Activated CD4-positive, alpha-beta T cell treated with anti-CD3 and anti-CD28 coated beads, Interleukin-2, amount 10 ng/mL, durations not matched to agents 24 days and 14 days (primary cell): ENCODE measurements around the gene BICC1. TPM values are rescaled to one million over a fixed set of nuclear protein-coding genes. Genes with fewer than 3 reads are reported as not detected.
A peak's percentile ranks its signal among the peaks of the same experiment; 100 is the strongest.

ENCODE experiments used
- DNase-seq: peaks from one replicate; pipeline ENCODE4 v3.0.0; 2022
- H3K27ac Mint-ChIP-seq: one replicate; pipeline ENCODE4 v1.8.0; 2022; ENCODE audit warnings: mild to moderate bottlenecking, mixed read lengths
- H3K27me3 Mint-ChIP-seq: one replicate; pipeline ENCODE4 v1.8.0; 2022; ENCODE audit warnings: mixed read lengths
- H3K36me3 Mint-ChIP-seq: one replicate; pipeline ENCODE4 v1.8.0; 2022; ENCODE audit warnings: low read depth, mild to moderate bottlenecking, mixed read lengths
- H3K4me1 Mint-ChIP-seq: one replicate; pipeline ENCODE4 v1.8.0; 2021; ENCODE audit warnings: mixed read lengths
- H3K4me3 Mint-ChIP-seq: one replicate; pipeline ENCODE4 v1.8.0; 2022; ENCODE audit warnings: mild to moderate bottlenecking, moderate library complexity, mixed read lengths
- H3K9me3 Mint-ChIP-seq: one replicate; pipeline ENCODE4 v1.8.0; 2021; ENCODE audit warnings: mixed read lengths
- intact Hi-C: fragments of 100-400 bp; cut with micrococcal nuclease; formaldehyde crosslinking; loops from one replicate; pipeline ENCODE4 v1.15.1; 2023
- total RNA-seq: library from RNA; stranded (reverse); gene quantifications from 2 replicates; pipeline ENCODE4 v1.2.3, GENCODE V29; 2022

Gene BICC1
- total RNA-seq, 1 donor from 2014 or later: not detected

- Mint-ChIP-seq H3K4me3 (no peak overlapping the region), H3K4me1 (no peaks in the 10 kb centered on the region), H3K27me3 (no peaks in the 10 kb centered on the region), H3K27ac (no peak overlapping the region), H3K36me3 (no peaks in the 10 kb centered on the region), H3K9me3 (no peaks in the 10 kb centered on the region)
- intact Hi-C loops: no loop called here
- no peak for DNase-seq
Measured at GRCh38 chr10:58741673-58742072, 229.0 kb downstream of the BICC1 start.

GRCh38 chr10:58742141-58742540, 229.5 kb downstream of the BICC1 start:
- H3K27me3 Mint-ChIP-seq: no peaks in the 10 kb centered on the region
- H3K4me1 Mint-ChIP-seq: no peaks in the 10 kb centered on the region
- intact Hi-C loops: no loop called here
- H3K9me3 Mint-ChIP-seq: no peaks in the 10 kb centered on the region
- no peak overlapping the region for H3K4me3 Mint-ChIP-seq
- H3K36me3 Mint-ChIP-seq: no peaks in the 10 kb centered on the region
- no peak overlapping the region for H3K27ac Mint-ChIP-seq
- DNase-seq: no peak

DNA sequence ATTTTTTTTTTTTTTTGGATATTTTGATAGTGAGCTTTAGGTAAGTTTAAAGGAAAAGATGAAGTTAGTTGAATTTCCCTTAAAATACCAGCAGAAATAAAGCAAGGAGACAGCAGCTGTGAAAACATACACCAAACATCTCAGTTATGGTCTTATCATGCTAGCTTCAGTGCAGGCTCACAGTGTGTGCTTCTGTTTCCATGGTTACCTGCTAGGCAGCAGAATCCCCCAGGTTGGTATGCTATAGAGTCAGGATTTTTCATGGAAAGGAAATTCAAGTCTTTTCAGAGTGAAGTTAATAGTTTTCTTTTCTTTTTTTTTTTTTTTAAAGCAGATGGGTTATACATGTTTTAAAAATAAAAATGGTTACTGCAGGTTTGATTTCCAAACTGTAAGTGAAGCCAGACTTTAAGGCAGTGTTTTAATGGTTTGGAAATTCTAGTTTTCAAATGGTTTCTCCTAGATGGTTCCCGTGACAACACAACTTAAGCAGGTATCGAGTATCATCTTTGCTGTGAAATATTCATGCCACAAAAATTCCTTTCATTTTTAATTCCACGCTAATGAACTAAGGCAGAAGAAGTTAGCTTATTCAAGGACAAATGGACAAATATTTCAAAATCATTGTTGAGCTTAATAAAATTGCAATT, 230.9 kb downstream of the BICC1 start:
- H3K9me3 Mint-ChIP-seq: no peaks in the 10 kb centered on the region
- H3K36me3 Mint-ChIP-seq: no peaks in the 10 kb centered on the region
- no peaks in the 10 kb centered on the region for H3K4me1 Mint-ChIP-seq
- DNase-seq: no peak
- no peak overlapping the region for H3K27ac Mint-ChIP-seq
- no peaks in the 10 kb centered on the region for H3K27me3 Mint-ChIP-seq
- H3K4me3 Mint-ChIP-seq: no peak overlapping the region
- intact Hi-C loops: no loop called here

DNA sequence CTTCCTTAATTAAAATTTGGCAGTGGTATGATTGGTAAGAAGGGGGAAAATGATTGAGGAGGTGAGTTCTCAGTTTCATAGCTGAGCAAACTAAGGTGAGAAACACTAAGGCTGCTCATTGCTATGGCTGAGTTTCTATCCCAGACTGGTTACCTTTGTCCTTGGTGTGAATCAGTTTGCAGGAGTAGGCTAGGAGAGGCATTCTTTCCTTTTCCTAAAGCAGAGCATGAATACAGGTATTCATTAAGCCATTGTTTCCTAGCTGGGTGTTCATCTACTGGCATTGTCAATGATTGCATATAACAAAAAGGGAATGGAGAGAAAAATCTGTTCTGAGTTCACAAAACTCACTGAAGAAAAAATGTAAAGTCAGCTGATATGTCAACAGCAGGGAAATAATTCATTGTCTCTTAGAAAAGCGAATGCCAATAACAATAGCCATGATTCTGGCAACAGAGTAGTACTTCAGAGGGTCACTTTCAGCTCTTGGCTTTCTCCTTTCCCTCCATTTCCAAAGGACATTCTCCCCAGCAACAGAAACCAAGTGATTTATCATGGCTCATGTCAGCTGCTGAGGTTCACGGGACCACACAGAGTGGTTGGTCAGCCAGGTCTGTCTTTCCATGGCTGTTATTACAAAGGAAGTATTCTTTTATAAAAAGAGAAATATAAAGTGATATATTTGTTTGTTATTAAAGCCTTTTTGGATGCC, 234.0 kb downstream of the BICC1 start:
- DNase-seq: no peak
- Mint-ChIP-seq H3K36me3 (no peaks in the 10 kb centered on the region), H3K27me3 (no peaks in the 10 kb centered on the region), H3K4me3 (no peak overlapping the region), H3K27ac (no peak overlapping the region), H3K9me3 (no peaks in the 10 kb centered on the region), H3K4me1 (no peaks in the 10 kb centered on the region)
- intact Hi-C loops: no loop called here

DNA sequence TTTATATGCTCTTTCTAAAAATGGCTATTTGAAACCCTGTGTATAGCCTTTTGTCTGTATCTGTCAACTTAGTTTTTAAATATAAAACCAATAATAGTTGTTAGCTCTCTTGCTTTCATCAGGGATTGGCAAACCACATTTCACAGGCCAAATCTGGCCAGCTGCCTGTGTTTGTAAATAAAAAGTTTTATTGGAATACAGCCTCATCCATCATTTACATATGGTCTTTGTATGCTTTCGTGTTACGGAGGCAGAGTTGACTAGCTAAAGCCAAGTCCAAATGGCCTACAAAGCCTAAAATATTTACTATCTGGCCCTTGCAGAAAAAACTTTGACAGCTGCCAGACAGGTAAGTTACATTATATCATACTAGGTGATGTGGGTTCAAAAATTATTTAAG, 235.0 kb downstream of the BICC1 start:
- H3K4me3 Mint-ChIP-seq: no peak overlapping the region
- intact Hi-C loops: no loop called here
- no peaks in the 10 kb centered on the region for H3K4me1 Mint-ChIP-seq
- no peak overlapping the region for H3K27ac Mint-ChIP-seq
- no peaks in the 10 kb centered on the region for H3K36me3 Mint-ChIP-seq
- no peaks in the 10 kb centered on the region for H3K27me3 Mint-ChIP-seq
- no peak for DNase-seq
- no peaks in the 10 kb centered on the region for H3K9me3 Mint-ChIP-seq

DNA sequence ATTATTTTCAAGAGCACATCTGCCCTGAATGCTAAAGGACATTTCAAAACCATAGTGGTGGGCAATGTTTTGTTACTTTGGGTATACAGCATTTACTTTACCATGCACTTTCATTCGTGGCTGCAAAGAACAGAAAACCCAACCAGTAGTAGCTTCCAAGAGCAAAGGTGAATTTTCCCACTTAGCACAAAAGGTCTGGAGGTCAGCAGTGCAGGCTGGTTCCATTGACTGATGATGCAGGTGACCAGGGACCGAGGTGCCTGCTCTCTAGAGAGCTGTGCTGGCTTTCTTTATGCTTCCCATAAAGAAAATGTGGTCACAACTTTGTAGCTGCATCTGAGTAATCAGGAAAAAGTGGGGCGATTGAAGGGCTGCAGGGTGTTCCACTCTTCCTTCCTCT, 240.0 kb downstream of the BICC1 start:
- Mint-ChIP-seq H3K4me1 (peaks cover 2% of the 10 kb centered on the region), H3K4me3 (no peak overlapping the region), H3K27me3 (no peaks in the 10 kb centered on the region), H3K27ac (no peak overlapping the region), H3K9me3 (no peaks in the 10 kb centered on the region), H3K36me3 (no peaks in the 10 kb centered on the region)
- intact Hi-C loops: no loop called here
- no peak for DNase-seq

GRCh38 chr10:58753425-58753824, 240.8 kb downstream of the BICC1 start:
- H3K27ac Mint-ChIP-seq: no peak overlapping the region
- no peaks in the 10 kb centered on the region for H3K9me3 Mint-ChIP-seq
- H3K4me3 Mint-ChIP-seq: no peak overlapping the region
- no peak for DNase-seq
- intact Hi-C loops: no loop called here
- no peaks in the 10 kb centered on the region for H3K36me3 Mint-ChIP-seq
- peaks cover 2% of the 10 kb centered on the region for H3K4me1 Mint-ChIP-seq
- no peaks in the 10 kb centered on the region for H3K27me3 Mint-ChIP-seq

DNA sequence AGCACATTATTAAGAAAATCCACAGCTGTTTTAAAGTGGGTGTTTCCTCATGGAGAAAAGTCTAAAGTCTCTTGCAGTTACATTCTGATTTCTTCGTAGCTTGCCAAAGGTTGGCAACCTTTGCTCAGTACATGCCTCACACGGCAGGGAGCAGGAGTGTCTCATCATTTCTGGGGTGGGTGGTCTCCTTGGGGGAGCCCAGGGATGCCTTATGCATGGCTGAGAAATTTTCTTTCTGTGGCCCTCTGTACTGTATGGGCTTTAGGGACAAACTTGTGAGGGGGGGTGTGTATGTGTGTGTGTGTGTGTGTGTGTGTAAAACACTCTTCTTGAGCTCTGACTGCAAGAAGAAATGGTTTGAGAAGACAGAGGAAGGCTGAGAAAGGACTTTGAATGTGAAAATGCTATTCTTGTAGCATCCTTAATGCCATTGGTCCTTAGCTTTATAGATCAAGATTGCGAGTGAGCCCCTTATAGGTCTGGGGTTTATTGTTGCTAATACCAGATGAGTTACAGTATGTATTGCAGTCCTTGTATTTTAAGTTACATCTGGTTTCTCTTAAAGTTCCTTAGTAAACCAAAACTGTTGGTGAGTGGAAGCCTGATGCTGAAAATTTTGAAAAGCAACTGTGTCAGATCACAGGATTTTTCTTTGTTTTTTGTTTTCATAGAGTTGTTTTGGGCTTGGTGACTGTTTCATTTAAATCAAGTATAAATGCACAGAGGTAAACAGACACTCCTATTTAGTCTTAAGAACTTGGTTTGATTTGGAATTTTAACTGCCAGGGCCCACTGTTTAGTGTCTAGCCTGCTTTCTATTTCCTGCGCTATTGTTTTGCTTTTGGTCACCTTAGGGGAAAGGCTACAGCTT, 242.0 kb downstream of the BICC1 start:
- intact Hi-C loops: no loop called here
- Mint-ChIP-seq H3K27me3 (no peaks in the 10 kb centered on the region), H3K4me3 (no peak overlapping the region), H3K4me1 (peaks cover 2% of the 10 kb centered on the region), H3K36me3 (no peaks in the 10 kb centered on the region), H3K27ac (no peak overlapping the region), H3K9me3 (no peaks in the 10 kb centered on the region)
- DNase-seq: no peak

GRCh38 chr10:58755340-58755610, 242.6 kb downstream of the BICC1 start:
- intact Hi-C loops: no loop called here
- no peak for DNase-seq
- no peak overlapping the region for H3K27ac Mint-ChIP-seq
- H3K27me3 Mint-ChIP-seq: no peaks in the 10 kb centered on the region
- no peaks in the 10 kb centered on the region for H3K36me3 Mint-ChIP-seq
- H3K4me3 Mint-ChIP-seq: no peak overlapping the region
- no peaks in the 10 kb centered on the region for H3K9me3 Mint-ChIP-seq
- H3K4me1 Mint-ChIP-seq: peaks cover 2% of the 10 kb centered on the region

DNA sequence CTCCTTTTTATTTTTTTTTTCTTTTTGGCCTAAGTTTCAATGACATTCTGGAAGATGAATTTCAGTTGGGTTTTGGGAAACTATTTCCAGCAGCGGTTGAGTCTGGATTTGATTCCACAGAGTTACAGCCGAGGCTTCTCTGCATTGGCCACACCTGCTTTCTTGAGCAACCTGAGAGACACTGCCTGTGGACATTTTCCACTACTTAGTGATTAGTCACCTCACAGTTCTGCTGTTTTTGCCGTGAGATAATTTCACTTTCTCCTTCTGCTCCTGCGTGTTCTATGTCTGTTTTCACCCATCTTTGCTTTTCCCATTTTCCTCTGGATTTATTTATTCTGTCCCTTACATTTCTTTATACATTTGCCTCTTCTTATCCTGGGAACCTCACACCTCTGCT, 243.0 kb downstream of the BICC1 start:
- intact Hi-C loops: no loop called here
- no peaks in the 10 kb centered on the region for H3K9me3 Mint-ChIP-seq

GRCh38 chr10:58756130-58756719, 243.6 kb downstream of the BICC1 start:
- peak overlapping the region; percentile 1 for H3K4me3 Mint-ChIP-seq
- peaks cover 2% of the 10 kb centered on the region for H3K4me1 Mint-ChIP-seq
- intact Hi-C loops: no loop called here
- no peaks in the 10 kb centered on the region for H3K27me3 Mint-ChIP-seq
- H3K36me3 Mint-ChIP-seq: no peaks in the 10 kb centered on the region
- no peak for DNase-seq
- no peaks in the 10 kb centered on the region for H3K9me3 Mint-ChIP-seq
- H3K27ac Mint-ChIP-seq: no peak overlapping the region

More for the DNA sequence above, 243.0 kb downstream of the BICC1 start:
- Mint-ChIP-seq H3K4me3 (no peak overlapping the region), H3K36me3 (no peaks in the 10 kb centered on the region), H3K27ac (no peak overlapping the region), H3K27me3 (no peaks in the 10 kb centered on the region), H3K4me1 (peaks cover 2% of the 10 kb centered on the region)
- no peak for DNase-seq

DNA sequence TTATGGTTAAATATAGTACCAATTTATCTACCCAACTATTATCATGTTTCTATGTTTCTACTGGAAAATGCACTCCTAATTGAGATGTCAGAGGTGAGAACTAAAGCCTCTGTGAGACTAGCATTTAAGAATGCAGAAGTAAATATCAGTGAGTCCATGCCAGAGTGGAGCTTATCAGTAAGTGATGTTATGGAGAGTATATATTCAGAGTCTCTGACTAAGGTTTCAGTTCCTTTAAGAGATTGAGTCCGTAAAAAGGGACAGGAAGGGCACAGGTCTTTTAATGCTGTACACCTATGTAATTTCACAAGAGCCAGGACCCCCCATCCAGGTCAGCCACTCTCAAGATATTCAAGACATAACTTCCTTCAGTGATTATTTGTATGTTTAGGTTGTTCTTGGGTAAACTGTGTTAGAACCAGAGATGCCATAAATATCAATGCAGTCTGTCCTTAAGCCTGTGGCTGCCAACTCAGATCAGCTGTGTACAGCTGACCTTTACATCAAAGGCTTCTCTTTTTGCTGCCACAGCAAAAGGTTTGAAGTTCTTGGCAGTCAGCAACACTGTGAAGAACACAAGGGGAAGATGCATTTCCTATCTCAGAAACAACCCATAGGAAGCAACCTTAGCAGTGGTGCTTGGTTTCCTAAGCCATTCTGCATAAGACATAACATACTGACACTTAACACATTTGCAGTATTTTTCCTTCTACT, 244.8 kb downstream of the BICC1 start:
- no peak overlapping the region for H3K27ac Mint-ChIP-seq
- DNase-seq: no peak

DNA sequence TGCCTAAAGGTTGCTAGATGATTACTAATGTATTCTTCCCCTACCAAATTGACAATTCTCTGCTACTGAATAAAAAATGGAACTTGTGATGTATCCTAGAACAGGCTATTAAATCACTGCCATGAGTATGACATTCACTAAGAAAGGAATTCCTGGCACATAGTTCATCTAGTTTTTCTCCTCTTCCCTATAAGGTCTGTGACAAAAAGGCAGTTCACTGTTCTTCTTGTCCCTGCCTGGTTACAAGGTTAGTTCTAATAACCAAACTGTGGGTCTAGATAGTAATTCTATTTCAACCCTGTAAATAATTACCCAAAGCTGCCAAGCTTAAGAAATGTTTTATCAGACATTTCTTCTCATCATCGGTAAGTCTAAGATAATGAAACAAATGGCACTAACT, 245.6 kb downstream of the BICC1 start:
- no peak for DNase-seq
- no peaks in the 10 kb centered on the region for H3K27me3 Mint-ChIP-seq
- H3K4me3 Mint-ChIP-seq: no peak overlapping the region
- H3K9me3 Mint-ChIP-seq: no peaks in the 10 kb centered on the region
- intact Hi-C loops: no loop called here
- H3K4me1 Mint-ChIP-seq: peaks cover 2% of the 10 kb centered on the region
- no peaks in the 10 kb centered on the region for H3K36me3 Mint-ChIP-seq
- H3K27ac Mint-ChIP-seq: no peak overlapping the region

More for the DNA sequence above, 244.8 kb downstream of the BICC1 start:
- no peaks in the 10 kb centered on the region for H3K27me3 Mint-ChIP-seq
- H3K4me3 Mint-ChIP-seq: no peak overlapping the region
- H3K36me3 Mint-ChIP-seq: no peaks in the 10 kb centered on the region
- peaks cover 2% of the 10 kb centered on the region for H3K4me1 Mint-ChIP-seq
- intact Hi-C loops: no loop called here
- H3K9me3 Mint-ChIP-seq: no peaks in the 10 kb centered on the region
